ENCODE measurements around the gene GFI1B.

DNA sequence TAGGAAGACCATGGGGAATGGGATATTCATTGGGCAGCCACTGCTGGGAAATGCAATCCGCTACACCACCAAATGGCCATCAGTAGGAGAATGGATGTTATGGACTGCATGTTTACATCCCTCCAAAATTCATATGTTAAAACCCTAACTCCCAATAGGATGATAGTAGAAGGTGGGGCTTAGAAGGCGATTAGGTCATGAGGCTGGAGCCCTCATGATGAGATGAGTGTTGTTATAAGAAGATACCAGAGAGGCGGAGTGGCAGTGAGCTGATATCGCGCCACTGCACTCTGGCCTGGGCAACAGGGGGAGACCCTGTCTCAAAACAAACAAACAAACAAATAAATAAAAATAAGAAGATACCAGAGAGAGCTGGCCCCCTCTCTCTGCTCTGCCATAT, 36.2 kb downstream of the GFI1B start:
- TF ChIP-seq, protein P1, sequence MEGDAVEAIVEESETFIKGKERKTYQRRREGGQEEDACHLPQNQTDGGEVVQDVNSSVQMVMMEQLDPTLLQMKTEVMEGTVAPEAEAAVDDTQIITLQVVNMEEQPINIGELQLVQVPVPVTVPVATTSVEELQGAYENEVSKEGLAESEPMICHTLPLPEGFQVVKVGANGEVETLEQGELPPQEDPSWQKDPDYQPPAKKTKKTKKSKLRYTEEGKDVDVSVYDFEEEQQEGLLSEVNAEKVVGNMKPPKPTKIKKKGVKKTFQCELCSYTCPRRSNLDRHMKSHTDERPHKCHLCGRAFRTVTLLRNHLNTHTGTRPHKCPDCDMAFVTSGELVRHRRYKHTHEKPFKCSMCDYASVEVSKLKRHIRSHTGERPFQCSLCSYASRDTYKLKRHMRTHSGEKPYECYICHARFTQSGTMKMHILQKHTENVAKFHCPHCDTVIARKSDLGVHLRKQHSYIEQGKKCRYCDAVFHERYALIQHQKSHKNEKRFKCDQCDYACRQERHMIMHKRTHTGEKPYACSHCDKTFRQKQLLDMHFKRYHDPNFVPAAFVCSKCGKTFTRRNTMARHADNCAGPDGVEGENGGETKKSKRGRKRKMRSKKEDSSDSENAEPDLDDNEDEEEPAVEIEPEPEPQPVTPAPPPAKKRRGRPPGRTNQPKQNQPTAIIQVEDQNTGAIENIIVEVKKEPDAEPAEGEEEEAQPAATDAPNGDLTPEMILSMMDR (IDR thresholded peaks at IDR 0.05): no peak
- no peak for TF ChIP-seq POLR2A (IDR thresholded peaks at IDR 0.05)

All from lower leg skin (tissue), 3 donors.